Activated CD8-positive, alpha-beta memory T cell treated with anti-CD3 and anti-CD28 coated beads for 48 hours (primary cell): ENCODE results near the gene TMEM86B.

Experiments used
- DNase-seq, 3 experiments: peaks; one replicate each; pipeline ENCODE4 v3.0.0-alpha.2; 2020; ENCODE audit warnings: low read depth in 2 of 3, low spot score in 2 of 3

Gene TMEM86B

GRCh38 chr19:55257461-55258420 is 29.2 kb upstream of the TMEM86B start:
- no peak for DNase-seq

DNA sequence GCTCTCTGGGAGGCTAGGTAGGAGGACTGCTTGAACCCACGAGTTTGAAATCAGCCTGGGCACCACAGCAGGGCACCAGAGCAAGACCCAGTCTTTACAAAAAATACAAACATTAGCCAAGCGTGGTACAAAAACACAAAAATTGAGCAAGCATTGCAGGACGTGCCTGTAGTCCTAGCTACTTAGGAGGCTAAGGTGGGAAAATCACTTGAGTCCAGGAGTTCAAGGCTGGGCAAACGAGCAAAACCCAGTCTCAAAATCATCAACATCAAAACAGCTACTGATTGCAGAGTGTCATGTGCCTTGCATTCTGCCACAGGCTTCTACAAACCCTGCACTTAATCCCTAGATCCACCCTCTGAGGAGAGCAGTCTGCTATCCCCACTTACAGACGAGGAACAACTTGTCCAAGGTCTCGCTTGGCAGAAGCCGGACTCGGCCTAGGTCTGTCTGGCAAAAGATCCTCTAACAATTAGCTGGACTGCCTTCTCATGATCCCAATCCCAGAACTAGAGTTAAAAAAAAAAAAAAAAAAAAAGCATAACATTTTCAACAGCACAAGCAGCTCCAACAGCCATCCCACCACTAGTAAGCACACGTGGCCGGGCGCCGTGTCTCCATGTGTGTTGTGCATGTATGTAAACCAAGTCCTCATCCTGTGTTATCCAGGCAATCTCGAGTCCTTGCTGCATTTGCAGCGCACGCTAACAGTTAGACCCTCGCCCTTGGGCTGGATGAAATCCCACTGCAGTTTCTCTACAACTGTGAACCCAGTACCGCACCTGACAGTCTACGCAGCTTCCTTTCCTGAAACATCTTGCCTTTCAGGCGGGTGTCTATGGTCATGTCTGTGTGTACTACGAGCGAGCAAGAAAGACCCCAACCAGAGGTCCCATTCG is 28.2 kb upstream of the TMEM86B start:
- no peak for DNase-seq

DNA sequence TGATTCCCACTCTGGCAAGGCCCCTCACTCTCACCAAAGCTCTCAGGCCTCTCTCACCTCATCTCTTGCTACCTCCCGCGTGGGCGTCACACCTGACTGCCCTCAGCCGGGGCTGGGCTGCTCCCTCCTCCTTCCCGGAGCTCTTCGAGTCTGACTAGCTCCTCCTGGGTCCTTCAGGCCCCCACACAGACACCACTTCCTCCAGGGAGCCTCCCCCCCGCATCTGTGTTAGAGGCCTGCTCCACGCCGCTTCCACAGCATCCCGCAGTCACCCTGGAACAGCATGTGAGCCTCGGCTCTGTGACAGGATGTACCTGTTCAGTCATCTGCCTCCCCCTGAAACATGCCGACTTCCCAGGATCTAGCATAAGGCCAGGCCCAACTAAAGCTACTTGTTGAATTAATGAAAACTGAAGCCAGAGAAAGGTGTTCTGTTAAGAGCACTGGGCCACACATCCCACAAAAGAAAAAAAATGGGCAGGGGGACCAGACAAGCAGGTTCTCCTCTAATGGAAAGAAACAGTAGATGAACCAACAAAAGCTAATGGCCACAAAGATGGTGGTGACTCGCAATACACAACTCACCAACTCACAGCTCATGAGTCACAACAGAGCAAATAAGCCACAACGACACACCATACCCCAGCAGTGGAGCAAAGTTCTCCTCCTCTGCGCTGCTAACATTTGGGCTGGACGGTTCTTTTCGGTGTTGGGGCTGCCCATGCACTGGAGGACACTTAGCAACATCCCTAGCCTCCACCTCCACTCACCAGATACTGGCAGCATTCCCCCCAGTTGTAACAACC is 27.3 kb upstream of the TMEM86B start:
- peak in 1 of 3 experiments; percentile 20 for DNase-seq

- DNase-seq = no peak
Observed at GRCh38 chr19:55254625-55254977, 26.0 kb upstream of the TMEM86B start.

DNA sequence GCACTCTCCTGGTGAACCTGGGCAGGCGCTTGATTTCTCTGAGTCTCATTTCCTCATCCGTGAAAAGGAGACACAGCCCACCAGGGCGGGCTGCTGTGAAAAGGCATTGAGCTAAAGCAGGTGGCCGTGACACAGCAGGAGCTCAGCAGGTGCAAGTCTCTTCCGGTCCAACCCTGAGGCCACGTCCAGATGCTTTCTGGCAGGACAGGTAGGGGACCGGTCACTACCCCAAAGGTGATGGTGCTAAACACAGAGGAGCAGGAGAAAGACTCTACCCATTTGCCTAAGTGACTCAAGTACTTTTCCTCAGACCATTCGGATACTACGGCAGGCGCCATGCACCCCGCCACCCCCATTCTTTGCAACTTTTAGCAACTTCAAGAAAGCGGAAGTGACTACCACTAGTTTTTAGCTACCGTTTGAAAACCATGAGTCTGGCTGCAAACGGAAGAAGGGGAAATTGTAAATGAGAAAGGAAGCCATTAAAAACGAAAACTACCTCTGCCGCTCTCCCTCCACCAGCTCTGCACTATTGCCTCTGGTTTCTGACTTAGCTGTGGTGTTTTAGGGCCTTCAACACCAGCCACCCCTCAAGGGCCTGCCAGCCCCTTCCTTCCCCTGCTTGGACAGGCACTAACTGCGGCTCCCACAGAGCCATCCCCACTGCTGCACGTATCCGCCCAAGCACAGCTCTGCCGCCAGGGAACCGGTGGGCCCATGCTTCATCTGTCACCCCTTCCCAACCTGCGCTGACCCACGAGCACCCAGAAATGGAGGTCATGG is 25.5 kb upstream of the TMEM86B start:
- peak in 1 of 3 experiments; percentile 45 for DNase-seq

DNA sequence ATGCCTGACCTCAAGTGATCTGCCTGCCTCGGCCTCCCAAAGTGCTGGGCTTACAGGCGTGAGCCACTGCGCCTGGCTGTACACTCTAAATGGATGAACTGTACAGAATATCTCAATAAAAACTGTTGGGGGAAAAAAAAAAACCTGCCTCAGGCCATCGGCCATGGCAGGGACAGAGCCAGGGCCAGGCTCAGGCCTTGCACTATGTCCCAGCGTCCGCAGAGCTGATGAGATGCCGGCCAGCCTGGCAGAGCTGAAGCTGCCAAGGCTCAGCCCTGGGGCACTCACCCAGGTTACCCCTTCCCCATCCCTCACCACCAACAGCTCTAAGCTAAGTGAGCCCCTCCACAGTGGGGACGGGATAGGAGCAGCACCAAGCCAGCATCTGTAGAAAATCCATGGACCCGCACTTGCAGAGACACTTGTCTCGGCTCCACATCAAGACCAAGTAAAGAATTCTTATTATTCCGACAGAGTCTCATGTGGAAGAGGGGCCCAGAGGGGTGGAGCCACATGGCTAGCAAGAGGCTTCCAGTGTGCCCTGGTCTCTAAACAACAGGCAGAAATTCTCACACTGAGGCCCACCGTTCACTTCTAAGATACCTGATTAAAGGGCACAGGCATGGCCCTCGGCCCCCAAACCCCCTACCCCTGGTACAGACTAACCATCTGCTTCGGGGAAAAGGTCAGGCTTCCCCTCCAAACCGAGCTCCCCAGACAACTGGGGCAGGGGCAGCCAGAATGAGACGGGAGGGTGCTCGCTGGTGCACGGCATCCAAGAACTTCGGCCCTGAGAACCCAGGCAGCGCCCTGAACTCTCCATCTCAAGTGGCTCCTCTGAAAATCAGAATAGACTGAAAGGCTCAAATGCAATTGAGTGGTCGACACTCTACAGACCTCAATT is 24.4 kb upstream of the TMEM86B start:
- DNase-seq = no peak

DNA sequence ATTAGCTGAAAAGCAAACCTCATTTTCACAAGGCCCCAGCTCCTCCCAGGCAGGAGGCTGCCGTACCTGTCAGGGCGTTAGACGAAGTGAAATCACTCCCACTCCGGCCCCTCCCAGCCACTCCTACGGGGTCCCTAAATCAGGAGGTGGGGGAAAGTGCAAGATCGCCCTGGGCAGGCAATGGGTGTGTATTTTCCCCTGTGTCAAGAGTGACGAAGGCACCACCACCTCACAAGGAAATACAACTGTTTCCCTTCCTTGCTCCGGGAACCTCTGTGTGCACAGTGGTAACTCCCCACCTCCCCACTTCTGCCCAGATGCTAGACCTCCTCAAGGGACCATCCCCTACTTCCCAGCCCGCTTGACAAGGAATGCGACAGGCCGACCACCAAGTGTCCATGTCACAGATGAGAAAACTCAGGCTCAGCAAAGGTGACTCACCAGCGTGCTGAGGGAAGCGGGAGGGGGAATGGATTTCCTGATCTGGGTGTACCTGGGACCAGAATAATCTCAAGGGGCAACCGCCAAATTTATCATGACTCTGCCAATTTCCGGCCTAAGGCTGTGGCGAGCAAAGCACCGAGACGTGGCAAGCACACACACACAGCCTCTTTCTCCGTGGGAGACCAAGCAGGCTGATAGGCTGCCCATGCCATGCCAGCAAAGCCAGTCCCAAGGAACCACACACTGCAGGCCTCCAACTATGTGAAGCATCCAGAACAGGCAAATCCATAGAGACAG is 22.9 kb upstream of the TMEM86B start:
- peak in 1 of 3 experiments; percentile 18 for DNase-seq

DNA sequence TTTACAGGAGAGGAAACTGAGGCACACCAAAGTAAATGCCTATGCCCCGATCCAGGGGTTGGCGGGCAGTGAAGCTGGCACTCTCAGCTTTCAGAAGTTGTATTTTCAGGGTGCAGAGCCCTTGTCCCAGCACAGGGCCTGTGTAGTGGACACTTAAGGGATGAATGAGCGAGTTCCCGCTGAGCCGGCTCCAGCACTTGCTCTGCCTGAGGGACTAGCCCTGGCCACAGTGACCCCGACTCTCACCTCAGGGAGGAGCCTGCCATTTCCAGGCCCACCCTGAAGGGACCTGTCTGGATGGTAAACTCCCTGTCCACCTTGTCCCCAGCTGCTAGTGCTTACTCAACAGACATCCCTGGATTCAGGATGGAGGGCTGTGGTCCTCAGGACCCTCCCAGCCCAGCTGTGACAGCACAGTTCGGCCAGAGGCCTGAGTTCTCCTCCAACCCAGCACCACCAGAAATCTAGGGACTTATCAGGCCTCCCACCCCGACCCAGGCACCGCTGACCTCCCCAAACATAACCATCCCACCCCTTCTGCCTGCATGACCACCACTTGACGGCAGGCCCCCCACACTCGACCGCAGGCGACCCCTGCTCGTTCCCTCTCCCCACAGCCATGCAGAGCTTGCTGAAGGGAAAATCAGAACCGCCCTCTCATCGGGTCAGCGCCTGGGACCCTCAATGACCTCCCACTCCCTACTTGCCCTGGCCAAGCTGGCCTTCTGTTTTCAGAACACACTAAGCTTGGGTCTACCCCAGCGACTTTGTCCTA is 21.9 kb upstream of the TMEM86B start:
- no peak for DNase-seq

DNA sequence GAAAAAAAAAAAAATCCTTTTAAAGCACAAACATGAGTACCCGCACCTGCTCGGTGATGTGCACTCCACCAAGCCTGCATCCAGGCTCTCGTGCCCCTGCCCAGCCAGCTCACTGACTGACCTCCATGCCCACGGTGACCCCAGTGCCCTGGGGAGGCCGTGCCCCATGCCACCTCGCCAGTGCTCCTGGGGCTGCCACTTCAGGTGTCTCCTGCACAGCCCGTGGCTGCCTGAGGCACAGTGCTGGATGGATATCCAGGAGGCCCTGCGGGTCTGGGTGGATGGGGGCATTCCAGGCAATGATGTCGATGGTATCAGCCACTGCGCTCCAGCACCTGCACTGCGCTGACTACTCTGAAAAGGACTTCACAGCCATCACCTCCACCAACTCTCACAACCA is 21.3 kb upstream of the TMEM86B start:
- no peak for DNase-seq

DNA sequence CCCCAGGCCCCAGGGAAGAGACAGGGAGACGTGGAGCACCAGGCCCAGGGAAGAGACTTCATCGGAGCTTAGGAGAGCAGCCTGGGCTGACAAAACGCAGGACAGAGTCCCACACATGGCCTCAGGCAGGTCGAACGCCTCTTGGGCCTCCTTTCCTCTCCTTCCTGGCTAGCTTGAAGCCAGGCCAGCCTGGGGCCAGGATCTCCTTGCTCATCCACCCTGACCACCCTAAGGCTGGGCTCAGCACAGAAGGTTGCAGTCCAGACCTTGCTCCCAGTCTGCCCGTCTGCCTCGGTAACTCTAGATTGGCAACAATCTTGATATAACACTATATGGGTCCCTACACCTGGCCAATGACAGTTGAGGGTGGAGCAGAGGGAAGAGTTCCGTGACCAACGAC is 20.1 kb upstream of the TMEM86B start:
- no peak for DNase-seq

GRCh38 chr19:55248166-55248675 is 19.7 kb upstream of the TMEM86B start:
- no peak for DNase-seq

- no peak for DNase-seq
Observed at GRCh38 chr19:55247621-55248099, 19.1 kb upstream of the TMEM86B start.

GRCh38 chr19:55246462-55247451 is 18.2 kb upstream of the TMEM86B start:
- DNase-seq = no peak

- no peak for DNase-seq
Observed at GRCh38 chr19:55245236-55245904, 16.8 kb upstream of the TMEM86B start.

DNA sequence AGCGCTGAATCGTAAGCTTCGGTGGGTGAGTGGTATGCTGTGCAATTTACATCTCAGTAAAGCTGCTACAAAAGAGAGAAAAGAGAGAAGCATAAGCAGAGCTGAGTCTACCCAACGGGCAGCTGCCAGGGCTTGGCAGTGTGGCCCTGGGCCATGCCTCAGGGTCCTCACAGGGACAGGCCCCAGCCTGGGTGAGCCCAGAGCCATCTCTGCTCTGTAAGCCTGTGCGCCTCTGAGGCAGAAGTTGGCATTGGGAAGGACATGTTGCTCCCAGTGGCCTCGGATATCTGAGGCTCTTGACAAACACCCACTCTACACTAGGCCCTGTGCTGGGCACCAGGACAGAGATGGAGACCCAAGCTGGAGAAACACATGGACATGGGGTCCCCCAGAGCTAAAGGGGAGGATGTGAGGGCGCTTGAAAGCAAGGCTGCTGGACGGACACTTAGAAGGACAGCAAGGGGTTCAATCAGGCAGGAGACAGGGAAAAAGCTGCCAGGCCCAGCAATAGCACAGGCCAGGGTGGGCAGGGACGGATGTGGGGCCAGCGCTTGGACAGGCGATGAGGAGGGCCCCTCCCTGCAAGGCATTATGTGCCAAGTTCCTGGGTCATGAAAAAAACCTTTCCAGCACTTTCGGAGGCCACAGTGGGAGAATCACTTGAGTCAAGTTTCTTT is 15.6 kb upstream of the TMEM86B start:
- DNase-seq = no peak
